Activated CD4-positive, CD25-positive, alpha-beta regulatory T cell treated with anti-CD3 and anti-CD28 coated beads, Interleukin-2, amount 50 U/mL, for 24 hours (primary cell): ENCODE data around the gene TPPP.
"Not testable (repeated sequence)": the region's sequence is repeated elsewhere in the genome, so short reads cannot be mapped to it uniquely, and the experiment has no call there.

Source experiments
- ATAC-seq, 2 donors: fragments of 150-1000 bp; cut with Tn5 transposase; one replicate each; pipeline ENCODE4 v1.10.0; 2021; ENCODE audit warnings: mild to moderate bottlenecking in 1 of 2, moderate library complexity in 1 of 2

The TPPP gene

GRCh38 chr5:692529-693041 is 567 bp downstream of the TPPP start:
- ATAC-seq: not testable (repeated sequence)

GRCh38 chr5:691817-692528 is 1.2 kb downstream of the TPPP start:
- no peak for ATAC-seq

GRCh38 chr5:691049-691448 is 2.1 kb downstream of the TPPP start:
- not testable (repeated sequence) for ATAC-seq

- ATAC-seq: not testable (repeated sequence)
Observed at GRCh38 chr5:690293-690692, 2.9 kb downstream of the TPPP start.

- not testable (repeated sequence) for ATAC-seq
Observed at GRCh38 chr5:688348-689010, 4.7 kb downstream of the TPPP start.

- ATAC-seq: not testable (repeated sequence)
Observed at GRCh38 chr5:686936-687335, 6.2 kb downstream of the TPPP start.

GRCh38 chr5:686172-686523 is 7.0 kb downstream of the TPPP start:
- not testable (repeated sequence) for ATAC-seq

GRCh38 chr5:685262-686171 is 7.6 kb downstream of the TPPP start:
- ATAC-seq: no peak

- no peak for ATAC-seq
Observed at GRCh38 chr5:684751-685216, 8.4 kb downstream of the TPPP start.

GRCh38 chr5:683551-684481 is 9.3 kb downstream of the TPPP start:
- ATAC-seq: no peak

GRCh38 chr5:682651-683358 is 10.3 kb downstream of the TPPP start:
- not testable (repeated sequence) for ATAC-seq

GRCh38 chr5:682216-682615 is 10.9 kb downstream of the TPPP start:
- not testable (repeated sequence) for ATAC-seq

- not testable (repeated sequence) for ATAC-seq
Observed at GRCh38 chr5:681317-682191, 11.6 kb downstream of the TPPP start.

GRCh38 chr5:680836-681235 is 12.3 kb downstream of the TPPP start:
- not testable (repeated sequence) for ATAC-seq

GRCh38 chr5:680118-680795 is 12.9 kb downstream of the TPPP start:
- not testable (repeated sequence) for ATAC-seq

GRCh38 chr5:679166-679895 is 13.8 kb downstream of the TPPP start:
- not testable (repeated sequence) for ATAC-seq

GRCh38 chr5:678521-678920 is 14.6 kb downstream of the TPPP start:
- ATAC-seq: not testable (repeated sequence)
